NCI-H1092 treated with DMSO at 0.1 percent for 48 hours (cell line): ENCODE results near the gene MCM7.
A peak's percentile ranks its signal among the peaks of the same experiment; 100 is the strongest.

Source experiments
- DNase-seq: peaks from one replicate; lab custom pipeline; 2025; lab: John Stamatoyannopoulos, UW

MCM7 gene

DNA sequence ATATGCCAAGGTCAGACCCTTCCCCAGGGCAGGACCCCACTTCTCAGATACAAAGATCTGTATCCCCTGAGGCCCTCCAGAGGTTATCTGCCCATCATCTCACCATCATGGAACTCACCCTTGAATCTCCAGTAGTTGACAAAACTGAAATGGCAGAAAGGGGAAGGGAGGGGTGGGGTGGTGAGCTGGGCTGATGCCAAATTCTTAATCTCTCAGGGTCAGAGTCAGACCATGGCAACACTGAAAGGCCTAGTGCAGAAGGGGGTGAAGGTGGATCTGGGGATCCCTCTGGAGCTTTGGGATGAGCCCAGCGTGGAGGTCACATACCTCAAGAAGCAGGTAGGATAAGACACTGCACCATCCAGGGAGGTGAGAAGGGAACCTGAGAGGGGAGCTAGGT, 21.4 kb upstream of the MCM7 start:
- DNase-seq, result no peak

GRCh38 chr7:100122067-100122466, 20.9 kb upstream of the MCM7 start:
- peak; percentile 92 for DNase-seq

DNA sequence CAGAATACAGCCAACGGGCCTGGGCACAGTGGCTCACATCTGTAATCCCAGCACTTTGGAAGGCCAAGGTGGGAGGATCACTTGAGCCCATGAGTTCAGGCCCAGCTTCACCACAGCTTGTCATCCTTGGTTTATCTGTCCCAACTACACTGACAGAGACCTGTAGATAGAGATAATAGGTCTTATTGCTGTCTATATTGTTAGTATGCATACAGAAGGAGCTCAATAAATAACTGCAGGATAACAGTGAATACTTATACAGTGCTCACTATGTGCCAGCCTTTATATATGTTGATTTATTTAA, 19.5 kb upstream of the MCM7 start:
- no peak for DNase-seq

DNA sequence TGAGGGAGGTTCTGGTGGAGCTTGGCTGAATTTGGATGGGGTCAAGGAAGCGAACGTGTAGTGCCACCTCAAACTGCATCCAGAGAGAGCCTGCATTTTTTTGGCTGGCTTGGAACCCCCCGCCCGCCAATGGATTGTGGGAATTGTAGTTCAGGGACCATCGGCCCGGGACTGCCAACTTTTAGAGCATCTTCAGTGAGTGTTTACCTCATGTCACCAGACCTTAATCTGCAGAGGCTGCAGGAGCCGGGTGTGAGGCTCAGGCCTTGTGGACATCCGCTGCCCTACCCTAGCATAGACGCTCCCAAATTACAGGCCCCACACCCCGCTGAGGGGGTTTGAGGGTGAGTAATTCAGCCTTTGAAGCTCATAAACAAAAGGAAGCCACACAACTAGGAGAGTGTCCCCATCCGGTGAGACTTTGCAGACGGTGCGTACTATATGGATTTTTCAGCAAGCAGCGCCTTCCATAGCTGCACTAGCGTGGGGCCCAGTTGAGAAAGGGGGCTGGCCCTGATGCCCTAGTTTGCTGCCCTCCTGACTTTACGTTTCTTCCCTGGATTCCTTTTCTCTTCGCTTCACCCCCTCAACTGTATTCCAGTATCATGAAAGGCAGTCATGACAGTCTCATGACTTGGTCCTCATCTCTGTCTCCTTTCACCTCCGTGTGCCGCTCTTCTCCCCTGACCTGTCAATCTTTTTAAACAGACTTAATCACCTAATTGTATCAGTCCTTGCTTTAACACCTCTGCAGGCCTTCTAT, 19.0 kb upstream of the MCM7 start:
- DNase-seq, result peak; percentile 60

DNA sequence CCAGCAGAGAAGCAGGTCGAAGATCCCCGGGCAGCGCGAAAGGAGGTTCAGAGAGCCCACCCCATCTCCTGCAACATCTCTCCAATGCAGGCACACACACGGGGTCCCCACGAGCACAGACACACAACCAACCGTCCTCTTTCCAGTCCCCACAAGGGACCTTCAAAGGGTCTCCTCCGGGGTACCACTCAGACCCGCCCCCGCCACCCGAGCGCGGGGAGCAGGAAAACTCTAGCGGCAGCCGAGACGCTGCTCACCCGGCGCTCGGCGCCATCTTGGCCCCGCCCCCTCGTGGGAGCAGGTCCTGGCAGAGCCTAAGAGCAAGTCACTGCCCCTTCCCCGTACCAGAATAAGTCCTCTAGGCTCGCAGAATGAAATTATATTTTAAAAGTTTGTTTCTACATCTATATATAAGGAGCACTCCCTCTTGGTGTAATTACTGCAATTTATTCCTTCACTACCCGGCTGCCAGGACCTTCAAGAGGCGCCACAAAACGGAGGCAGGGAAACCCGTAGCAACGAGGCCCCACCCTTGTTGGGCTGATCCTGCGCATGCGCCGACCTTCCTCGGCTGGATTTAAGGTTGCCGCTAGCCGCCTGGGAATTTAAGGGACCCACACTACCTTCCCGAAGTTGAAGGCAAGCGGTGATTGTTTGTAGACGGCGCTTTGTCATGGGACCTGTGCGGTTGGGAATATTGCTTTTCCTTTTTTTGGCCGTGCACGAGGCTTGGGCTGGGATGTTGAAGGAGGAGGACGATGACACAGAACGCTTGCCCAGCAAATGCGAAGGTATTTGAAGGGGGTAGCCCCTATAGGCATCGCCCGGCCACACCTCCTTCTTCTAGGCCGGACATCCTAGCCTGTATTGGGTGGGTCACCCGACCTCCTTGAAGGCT, 18.1 kb upstream of the MCM7 start, which contains the start of the genes CNPY4 and TAF6:
TSS of gene CNPY4 (plus strand) at position 563 of the 898 bp plus-strand sequence. CDS start at position 674, 111 bp downstream.
TSS of gene TAF6 (minus strand) at position 287 of the 898 bp plus-strand sequence. CDS start 5,149 bp downstream, outside the sequence.
- peak; percentile 97 for DNase-seq

GRCh38 chr7:100118388-100119071, 17.3 kb upstream of the MCM7 start:
- DNase-seq, result no peak

- no peak for DNase-seq
Observed at GRCh38 chr7:100115026-100115425, 13.8 kb upstream of the MCM7 start.

DNA sequence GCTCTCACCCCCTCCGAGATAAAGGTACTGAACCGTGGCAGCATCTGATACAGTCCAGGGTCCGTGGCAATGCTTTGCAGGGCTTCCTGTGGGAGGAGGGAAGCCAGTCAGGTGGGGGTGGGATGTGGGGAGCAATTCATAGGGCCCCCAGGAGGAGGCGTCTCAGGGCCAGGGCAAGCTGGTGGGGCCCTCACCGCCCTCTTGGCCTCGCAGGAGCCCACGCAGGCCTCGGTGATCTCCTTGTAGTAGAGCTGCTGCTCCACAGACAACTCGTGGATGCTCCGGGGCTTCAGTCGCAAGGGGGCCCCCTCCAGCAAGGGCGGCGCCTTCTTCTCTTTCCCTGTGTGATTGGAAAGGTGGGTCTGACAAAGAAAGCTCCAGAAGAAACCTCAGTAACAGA, 10.7 kb upstream of the MCM7 start:
- no peak for DNase-seq

- no peak for DNase-seq
Observed at GRCh38 chr7:100111156-100111555, 10.0 kb upstream of the MCM7 start.

- no peak for DNase-seq
Observed at GRCh38 chr7:100109521-100110163, 8.4 kb upstream of the MCM7 start.

GRCh38 chr7:100107890-100108289, 6.7 kb upstream of the MCM7 start:
- no peak for DNase-seq

GRCh38 chr7:100107125-100107737, 6.0 kb upstream of the MCM7 start:
- DNase-seq, result no peak

DNA sequence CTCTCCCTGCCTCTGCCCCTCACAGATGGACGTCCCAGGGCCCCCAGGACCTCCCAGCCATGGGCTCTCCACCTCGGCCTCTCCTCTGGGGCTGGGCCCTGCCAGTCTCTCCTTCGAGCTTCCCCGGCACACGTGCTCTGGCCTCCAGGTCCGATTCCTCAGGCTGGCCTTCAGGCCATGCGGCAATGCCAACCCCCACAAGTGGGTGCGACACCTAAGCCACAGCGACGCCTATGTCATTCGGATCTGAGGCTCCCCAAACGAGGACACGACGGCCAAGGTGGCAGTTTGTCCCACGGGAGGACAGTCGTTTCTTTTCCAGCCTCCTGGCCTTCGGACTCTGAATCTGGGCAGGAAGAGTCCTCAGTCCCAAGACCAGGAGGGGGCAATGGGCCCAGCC, 5.4 kb upstream of the MCM7 start:
- DNase-seq, result no peak

- no peak for DNase-seq
Observed at GRCh38 chr7:100105534-100105933, 4.3 kb upstream of the MCM7 start.

DNA sequence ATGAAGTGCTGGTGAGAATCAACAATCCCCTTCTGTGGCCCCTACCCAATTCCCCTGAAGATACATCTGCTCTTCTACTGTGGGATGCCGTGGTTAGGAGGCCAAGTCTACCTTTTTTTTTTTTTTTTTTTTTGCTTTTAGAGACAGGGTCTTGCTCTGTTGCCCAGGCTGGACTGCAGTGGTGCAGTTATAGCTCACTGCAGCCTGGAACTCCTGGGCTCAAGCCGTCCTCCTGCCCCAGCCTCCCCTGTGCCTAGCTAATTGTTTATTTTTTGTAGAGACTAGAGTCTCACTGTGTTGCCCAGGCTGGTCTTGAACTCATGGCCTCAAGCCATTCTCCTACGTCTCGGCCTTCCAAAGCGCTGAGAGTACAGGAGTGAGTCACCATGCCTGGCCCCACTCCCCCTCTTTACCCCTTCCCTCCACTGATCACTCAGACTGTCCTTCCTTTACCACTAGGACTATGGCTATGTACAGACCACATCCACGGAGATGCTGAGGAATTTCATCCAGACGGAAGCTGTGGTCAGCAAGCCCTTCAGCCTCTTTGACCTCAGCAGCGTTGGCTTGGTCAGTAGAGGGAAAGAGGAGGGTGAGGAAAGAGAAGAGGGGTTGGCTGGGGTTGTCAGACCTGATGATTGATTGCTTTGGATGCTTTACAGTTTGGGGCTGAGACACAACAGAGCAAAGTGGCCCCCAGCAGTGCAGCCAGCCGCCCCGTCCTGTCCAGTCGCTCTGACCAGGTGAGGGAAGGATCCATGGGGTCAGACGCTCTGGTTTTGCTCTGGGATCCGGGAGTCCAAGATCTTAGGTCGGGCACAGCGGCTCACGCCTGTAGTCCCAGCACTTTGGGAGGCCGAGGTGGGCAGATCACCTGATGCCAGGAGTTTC, 2.0 kb upstream of the MCM7 start:
- no peak for DNase-seq

DNA sequence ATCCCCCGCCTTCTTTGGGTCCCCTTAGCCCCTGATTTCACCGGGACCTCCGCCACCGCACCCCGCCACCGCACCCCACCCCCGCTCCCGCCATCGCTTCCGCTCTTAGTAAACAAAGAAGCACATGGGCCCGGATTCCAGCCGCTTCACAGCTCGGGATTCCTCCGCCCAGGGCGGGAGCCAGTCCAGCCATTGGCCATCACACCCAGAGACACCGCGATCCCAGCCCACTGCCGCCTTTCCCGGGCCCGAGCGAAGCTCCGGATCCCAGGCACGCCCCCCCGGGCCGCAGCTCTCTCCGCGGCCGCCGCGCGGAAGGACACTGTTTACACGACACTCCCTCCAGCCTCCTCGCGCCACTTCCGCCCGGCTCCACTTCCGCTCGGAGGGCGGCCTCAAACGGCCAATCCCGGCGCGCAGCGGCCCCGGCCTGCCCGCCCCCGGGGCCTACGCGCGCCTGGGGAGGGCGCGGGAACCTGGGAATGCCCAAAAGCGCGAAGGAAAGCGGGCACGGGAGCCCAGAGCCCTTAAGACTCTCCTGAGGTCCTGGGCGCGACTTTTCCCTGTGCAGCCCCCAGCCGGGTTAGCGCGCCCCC, 679 bp downstream of the MCM7 start:
- peak; percentile 96 for DNase-seq

- no peak for DNase-seq
Observed at GRCh38 chr7:100099452-100099851, 1.7 kb downstream of the MCM7 start.

DNA sequence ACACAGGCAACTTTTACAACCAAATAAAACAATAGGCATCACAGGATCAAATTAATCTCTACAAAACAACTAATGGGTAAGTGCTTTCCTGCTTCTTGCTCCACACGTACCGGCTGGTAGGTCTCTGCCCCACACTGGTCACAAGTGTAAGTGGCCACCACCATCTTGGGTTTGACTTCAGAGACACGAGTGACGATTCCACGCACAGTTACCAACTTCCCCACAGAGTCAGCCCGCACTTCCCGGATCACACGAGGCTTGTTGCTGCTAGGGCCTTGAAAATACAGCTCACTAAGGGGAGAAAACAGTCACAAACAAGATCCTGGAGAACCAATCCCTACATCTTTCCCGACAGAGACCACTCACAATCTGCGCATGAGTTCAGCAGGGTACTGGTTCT, 2.3 kb downstream of the MCM7 start:
- no peak for DNase-seq

DNA sequence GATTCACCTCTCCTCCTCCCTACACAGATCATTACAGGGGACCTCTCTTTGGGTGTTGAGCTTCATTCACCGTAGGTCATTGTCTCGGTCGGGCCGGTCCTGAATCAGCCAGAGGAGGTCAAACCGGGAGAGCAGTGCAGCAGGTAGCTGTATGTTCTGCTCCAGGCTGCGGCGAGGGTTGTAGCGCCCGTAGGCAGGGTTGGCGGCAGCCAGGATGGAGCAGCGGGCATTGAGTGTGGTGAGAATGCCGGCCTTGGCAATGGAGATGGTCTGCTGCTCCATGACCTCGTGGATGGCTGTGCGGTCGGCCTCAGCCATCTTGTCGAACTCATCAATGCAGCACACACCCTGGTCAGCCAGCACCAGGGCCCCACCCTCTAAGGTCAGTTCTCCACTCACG, 5.5 kb downstream of the MCM7 start:
- no peak for DNase-seq

- DNase-seq, result no peak
Observed at GRCh38 chr7:100095289-100095688, 5.9 kb downstream of the MCM7 start.
